Posterior cingulate gyrus (tissue), 11 donors: Measurements from ENCODE around the gene ELN.
"Not testable (repeated sequence)": the region's sequence is repeated elsewhere in the genome, so short reads cannot be mapped to it uniquely, and the experiment has no call there.

Source experiments
- DNase-seq, 10 donors: peaks; one replicate each; pipeline versions ENCODE4 v3.0.0 to v3.0.0-alpha.2; 2020 to 2021; ENCODE audit warnings: mixed read lengths in 3 of 10
- intact Hi-C: fragments of 100-400 bp; cut with DNase I; formaldehyde crosslinking; loops from one replicate; pipeline ENCODE4 v1.15.1; 2023

The ELN gene

DNA sequence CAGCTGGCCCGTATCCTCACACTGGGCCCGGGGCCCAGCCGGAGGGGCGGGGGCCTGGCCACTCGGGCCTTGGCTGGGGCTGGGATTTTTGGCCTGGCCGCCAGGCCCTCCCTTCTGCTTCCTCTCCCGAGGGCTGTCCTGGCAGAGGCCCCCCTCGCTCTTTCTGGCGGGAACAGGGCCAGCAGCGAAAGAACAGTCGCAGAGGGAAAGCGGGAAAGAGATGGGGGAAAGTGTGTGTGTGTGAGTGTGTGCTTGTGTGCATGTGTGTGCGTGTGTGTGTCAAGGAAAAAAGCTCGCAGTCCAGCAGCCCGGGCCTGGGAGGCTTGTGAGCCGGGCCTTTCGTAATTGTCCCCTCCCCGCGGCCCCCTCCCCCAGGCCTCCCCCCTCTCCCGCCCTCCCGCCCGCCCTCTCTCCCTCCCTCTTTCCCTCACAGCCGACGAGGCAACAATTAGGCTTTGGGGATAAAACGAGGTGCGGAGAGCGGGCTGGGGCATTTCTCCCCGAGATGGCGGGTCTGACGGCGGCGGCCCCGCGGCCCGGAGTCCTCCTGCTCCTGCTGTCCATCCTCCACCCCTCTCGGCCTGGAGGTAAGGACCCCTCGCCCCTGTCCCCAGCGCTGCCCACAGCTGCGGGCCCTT lies at the start of gene ELN:
Gene ELN (plus strand): TSS at position 491 of the 638 bp plus-strand sequence. CDS start 15 bp downstream, at position 506.
- DNase-seq: peak in 9 of 10 donors; percentile 42 to 88 (median 61)
- intact Hi-C loops: loop anchor here (2.0 to 5.0 kb wide), 2 partner anchors 46 to 161 kb away; no protein-coding TSS in a partner anchor

DNA sequence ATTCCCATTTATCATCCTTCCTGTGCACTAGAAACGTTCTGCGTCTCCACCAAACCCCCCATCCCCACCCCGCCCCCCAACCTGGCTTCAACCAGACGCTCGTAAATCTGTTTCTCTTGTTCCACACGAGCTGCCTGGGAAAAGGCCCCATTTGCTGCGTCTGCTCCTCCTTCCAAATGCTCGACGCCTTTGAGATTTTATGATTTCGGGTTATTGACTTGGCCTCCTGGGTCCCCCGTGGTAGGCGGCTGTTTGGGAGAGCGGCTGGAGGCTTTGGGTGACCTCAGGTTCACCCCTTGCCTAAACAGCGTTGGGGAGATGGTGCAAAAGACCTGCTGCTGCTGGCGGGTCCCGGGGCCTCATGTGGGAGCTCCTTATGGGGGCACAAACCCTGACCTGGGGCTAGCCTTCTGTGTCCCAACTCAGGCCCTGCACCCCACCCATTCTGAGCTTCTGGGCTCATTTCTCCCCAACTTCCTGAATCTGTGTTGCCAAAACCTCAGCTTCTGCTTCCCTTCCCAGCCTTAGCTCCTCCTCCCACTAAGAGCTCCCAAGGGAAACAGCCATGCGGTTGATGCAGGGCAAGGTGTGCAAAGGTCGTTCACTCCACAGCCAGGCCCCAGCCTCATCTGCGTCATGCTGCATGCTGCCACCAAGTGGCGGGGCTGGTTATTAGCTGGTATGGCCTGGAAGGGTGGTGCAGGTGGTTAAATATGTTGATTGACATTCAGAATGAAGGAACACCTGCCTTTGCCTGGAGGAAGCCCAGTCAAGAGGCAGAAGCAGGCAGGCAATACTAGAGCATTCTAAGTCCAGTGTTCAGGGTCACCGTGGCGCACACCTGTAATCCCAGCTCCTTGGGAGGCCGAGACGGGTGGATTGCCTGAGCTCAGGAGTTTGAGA lies 49.1 kb upstream of the ELN start:
- DNase-seq: peak in 3 of 10 donors; percentile 46 to 78 (median 77)
- intact Hi-C loops: no loop called here

DNA sequence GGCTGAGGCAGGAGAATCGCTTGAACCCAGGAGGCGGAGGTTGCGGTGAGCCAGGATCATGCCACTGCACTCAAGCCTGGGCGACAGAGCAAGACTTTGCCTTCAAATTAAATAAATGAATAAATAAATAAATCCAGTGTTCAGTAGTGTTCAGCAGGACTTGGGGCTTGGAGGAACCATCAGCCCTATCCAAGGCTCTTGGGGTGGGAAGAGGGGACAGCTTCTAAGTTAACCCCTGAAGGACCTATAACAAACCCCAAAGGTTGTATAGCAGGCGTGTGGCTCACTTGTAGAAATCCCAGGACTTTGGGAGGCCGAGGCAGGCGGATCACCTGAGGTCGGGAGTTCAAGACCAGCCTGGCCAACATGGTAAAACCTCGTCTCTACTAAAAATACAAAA lies 48.3 kb upstream of the ELN start:
- intact Hi-C loops: loop anchor here (5.0 kb wide), 1 partner anchor 48 kb away; the partner anchor contains the start of gene ELN
- not testable (repeated sequence) for DNase-seq

DNA sequence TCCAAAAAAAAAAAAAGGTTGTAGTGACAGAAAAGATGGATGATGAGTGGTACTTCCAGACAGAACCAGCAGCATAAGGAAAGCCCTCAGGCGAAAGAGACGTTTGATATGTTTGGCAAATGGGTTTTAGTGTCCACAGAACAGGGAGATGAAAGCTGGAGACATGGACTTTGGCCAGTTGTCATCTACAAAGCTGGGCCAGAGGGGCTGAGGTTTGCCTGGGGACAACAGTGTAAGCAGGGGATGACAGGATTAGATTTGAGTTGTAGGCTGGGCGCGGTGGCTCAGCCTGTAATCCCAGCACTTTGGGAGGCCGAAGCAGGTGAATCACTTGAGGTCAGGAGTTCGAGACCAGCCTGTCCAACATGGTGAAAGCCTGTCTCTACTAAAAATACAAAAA lies 47.8 kb upstream of the ELN start:
- peak in 1 of 10 donors; percentile 17 for DNase-seq
- intact Hi-C loops: loop anchor here (5.0 kb wide), 1 partner anchor 47 kb away; the partner anchor contains the start of gene ELN

DNA sequence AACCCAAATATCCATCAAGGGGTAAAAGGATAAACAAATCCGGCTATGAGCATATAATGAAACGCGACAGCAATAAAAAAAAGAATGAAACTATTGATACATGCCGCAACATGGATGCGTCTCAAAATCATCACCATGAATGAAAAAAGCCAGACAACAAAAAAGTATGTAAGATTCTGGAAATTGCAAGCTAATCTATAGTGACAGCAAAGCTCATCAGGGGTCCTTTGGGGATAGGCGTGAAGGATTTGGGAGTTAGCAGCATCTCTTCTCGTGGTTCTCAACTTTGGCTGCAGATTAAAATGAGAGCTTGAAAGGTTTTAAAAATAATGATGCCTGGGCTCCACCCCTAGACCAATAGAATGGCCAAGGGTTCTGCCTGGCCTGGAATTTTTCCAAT lies 46.0 kb upstream of the ELN start:
- intact Hi-C loops: loop anchor here (5.0 kb wide), 1 partner anchor 45 kb away; the partner anchor contains the start of gene ELN
- DNase-seq: no peak

DNA sequence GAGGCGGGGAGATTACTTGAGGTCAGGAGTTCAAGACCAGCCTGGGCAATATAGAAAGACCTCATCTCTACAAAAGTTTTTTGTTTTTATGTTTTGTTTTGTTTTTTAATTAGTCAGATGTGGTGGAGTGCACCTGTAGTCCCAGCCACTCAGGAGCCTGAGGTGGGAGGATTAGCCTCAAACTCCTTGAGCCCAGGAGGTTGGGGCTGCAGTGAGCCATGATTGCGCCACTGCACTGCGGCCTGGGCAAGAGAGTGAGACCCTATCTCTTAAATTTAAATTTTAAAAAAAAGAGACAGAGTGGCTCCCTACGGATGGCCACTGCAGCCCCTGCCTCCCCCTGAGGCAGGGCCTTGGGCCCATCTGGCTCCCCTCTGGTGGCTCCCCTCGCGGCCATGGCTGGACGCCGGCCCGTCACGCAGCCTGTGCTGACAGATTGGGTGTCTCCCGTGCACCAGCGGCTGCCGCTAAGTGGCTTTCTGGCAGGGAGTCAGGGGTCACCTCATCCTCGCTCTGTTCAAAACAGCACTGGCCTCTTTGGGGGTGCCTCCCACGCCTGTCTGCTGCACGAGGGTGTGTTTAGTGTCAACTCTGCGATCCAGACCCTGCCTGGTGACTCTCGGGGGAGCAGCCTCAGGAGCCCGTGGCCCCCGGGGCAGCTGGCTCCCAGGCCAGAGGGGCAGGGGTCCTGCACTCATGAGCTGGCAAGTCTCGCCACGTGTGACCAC lies 44.4 kb upstream of the ELN start:
- DNase-seq: peak in 2 of 10 donors; percentile 74 to 77

DNA sequence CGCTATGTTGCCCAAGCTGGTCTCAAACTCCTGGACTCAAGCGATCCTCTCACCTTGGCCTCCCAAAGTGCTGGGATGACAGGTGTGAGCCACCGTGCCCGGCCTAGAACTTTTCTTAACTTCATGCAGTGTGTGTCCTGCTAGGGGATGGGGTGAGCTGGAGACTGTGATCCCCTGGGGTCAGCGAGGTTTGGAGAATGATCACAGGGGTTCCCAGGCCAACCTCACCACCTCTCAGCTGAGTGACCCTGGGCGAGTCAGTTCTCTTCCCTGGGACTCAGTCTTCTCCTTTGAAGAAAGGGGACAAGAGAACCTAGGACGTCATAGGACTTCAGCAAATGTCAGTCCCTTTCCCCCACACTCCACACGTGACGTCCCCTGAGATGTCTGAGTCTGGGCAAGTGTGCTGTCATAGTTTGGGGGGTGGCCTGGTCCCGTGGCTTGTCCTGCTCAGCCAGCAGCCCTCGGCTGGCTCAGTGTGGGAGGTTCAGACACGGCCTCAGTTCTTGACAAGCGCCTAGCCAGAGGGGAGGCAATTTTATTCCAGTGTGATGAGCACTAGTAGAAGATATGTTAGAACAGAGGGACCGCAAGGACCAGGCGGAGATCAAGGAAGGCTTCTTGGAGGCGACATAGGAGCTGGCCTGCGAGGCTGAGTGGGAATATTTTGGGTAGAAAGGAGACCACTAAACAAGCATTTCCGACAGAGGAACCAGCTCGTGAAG lies 43.3 kb upstream of the ELN start:
- peak in 3 of 10 donors; percentile 30 to 52 (median 43) for DNase-seq

More for the DNA sequence above, 44.4 kb upstream of the ELN start:
- intact Hi-C loops: loop anchor here (5.0 kb wide), 1 partner anchor 44 kb away; the partner anchor contains the start of gene ELN

DNA sequence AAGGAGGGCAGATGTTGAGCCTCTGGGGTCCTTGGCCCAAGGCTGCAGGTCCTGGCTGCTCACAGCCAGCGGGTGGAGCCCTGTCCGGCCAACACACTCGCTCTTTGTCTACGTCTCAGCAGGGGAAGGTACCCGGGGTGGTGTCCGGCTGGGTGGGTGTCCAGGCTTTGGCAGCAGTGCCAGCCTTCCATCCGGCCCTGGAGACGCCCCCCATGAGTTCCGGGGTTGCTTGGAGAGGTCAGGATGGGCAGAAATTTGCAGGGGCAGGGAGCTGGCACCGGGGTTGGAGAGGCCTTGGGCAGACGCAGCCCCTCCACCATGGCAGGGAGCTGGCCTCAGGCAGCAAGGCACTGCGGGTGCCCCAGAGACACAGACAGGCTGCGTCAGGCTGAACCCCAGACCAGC lies 42.2 kb upstream of the ELN start:
- intact Hi-C loops: no loop called here
- DNase-seq: peak in 2 of 10 donors; percentile 68 to 81

More for the DNA sequence above, 43.3 kb upstream of the ELN start:
- intact Hi-C loops: loop anchor here (5.0 kb wide), 1 partner anchor 43 kb away; the partner anchor contains the start of gene ELN

DNA sequence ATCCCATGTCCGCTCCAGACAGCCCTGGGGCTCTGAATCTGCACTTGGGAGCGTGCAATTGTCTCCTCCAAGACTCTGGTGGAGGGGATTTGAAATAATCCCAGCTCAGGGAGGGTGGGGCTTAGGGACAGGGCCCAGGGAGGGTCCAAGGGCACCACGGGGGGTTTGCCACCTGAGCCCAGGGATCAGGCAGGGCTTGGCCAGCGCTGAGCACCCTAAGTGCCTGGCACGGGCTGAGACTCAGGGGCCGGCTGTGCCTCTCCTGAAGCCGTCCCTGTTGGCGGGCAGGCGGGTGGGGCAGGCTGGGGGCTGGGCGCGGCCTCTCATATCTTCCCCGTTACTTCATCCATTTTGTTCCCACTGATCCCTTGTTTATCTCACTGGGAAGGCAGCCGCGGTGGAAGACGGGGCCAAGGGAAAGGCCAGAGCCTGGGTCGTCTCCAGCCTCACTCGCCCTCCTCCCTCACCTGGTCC lies 41.8 kb upstream of the ELN start:
- peak in 3 of 10 donors; percentile 44 to 67 (median 49) for DNase-seq
- intact Hi-C loops: no loop called here

DNA sequence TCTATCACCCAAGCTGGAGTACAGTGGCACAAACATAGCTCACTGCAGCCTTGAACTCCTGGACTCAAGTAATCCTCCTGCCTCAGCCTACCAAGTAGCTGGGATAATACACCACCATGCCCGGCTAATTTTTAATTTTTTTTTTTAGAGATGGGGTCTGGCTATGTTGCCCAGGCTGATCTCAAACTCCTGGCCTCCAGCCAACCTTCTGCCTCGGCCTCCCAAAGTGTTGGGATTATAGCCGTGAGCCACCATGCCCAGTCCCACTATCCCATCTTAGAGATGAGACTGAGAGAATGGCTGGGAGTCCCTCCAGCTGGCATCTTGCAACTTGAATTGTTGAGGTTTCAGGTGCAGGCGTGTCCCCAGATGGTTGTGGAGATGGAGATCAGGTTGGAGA lies 40.7 kb upstream of the ELN start:
- intact Hi-C loops: no loop called here
- DNase-seq: peak in 3 of 10 donors; percentile 27 to 41 (median 39)

DNA sequence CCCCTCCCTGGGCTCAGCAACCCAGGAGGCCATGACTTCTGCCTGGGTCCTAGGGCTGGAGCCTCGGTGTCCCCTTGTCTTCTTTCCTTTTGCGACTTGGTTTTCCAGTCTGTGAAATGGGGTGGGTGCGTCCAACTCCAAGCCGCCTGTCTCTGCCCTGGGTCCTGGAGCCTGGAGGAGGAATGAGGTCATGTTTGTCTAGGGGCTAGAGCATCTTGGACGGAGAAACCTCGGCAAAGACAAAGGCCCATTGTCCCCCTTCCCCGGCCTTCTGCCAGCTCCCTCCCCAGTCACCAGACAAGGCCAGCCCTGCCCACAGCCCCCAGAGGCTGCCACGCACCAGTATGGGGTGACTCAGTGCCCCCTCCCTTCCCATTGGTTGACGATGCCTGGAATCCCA lies 39.8 kb upstream of the ELN start:
- intact Hi-C loops: no loop called here
- DNase-seq: peak in 8 of 10 donors; percentile 21 to 95 (median 58)

DNA sequence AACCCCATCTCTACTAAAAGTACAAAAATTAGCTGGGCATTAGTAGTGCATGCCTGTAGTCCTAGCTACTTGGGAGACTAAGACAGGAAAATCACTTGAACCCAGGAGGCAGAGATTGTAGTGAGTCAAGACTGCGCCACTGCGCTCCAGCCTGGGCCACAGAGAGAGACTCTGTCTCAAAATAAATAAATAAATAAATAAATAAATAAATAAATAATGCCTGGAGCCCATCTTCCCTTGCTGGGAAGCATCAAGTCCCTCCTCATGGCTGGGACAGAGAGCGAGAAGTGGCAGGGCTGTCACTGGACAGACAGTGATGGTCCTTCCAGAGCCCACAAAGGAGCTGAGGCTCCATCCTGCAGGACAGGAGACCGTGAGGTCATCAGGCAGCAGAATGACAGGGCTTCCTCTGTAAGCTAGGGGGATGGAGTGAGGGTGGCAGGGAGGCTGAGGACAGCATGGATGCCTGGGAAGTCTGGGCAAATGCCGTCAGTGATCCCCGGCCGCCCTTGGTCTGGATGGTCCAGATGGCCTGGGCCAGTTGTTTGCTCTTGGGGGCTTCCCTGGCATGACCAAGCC lies 36.4 kb upstream of the ELN start:
- no peak for DNase-seq
- intact Hi-C loops: no loop called here

DNA sequence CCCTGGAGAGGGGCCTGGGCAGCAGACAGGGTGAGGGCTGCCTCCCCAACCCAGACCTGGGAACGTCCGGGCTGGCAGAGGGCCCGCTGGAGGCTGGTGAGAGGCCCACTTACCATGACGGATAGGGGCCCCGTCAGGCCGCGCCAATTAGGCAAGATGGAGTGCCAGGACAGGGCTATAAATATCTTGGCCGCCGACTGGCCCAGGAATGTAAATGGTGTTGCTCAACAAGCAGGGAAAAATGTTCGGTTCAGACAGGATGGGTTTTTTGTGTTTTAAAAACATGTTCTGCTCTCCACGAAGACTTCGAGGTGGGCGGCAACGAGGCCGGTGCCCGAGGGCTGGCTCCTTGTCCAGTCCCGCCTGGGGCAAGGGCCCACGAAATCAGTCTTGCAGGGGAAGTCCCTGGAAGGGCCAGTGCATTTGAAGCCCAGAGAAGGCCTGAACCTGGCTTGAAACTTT lies 35.8 kb upstream of the ELN start:
- DNase-seq: peak in 1 of 10 donors; percentile 67
- intact Hi-C loops: no loop called here

DNA sequence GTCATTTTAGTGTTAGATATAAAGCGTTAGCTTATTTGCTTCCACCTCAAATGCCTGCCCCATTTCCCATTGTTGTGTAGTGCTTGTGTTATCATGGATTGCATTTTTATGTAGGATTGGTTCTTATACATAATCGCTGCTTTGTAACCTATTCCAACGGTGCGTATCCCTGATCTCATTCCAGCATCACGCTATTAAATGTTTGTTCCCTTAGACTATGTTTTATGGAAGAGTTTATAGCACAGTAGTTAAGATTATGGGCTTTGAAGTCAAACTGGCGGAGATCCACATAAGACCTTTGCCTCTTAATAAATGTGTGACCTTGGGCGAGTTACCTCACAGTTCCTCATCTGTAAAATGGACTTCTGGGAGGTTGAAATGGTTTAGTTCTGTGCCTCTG lies 34.0 kb upstream of the ELN start:
- intact Hi-C loops: no loop called here
- no peak for DNase-seq

DNA sequence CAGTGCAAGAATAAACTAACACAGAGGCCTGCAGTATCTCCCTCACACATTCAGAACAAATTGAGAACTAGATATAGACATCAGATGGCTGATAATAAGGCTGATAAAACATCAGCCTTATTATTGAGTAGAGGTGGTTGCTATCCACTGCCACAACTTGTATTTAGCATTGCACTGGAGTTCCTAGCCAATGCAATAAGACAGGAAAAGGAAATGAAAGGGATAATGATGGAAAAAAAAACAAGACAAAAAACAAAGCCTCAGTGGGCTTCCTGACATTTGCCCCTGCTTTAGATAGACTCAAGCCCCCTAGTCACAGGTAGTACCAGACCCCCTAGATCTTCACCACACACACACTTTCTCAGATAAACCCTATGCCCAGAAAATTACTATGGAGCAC lies 33.2 kb upstream of the ELN start:
- DNase-seq: no peak
- intact Hi-C loops: no loop called here

DNA sequence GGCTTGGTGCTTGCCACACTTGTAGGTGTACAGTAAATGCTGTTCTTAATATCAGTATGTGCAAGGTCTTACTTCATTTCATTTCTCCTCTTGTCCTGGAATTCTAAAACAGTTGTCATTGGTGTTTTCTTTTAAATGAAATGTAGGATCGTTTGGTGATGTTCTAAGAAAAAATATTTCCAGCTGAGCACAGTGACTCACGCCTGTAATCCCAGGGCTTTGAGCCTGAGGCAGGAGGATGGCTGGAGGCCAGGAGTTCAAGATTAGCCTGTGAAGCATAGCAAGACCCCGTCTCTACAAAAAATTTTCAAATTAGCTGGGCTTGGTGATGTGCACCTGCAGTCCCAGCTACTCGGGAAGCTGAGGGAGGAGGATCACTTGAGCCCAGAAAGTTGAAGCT lies 32.6 kb upstream of the ELN start:
- no peak for DNase-seq
- intact Hi-C loops: no loop called here

DNA sequence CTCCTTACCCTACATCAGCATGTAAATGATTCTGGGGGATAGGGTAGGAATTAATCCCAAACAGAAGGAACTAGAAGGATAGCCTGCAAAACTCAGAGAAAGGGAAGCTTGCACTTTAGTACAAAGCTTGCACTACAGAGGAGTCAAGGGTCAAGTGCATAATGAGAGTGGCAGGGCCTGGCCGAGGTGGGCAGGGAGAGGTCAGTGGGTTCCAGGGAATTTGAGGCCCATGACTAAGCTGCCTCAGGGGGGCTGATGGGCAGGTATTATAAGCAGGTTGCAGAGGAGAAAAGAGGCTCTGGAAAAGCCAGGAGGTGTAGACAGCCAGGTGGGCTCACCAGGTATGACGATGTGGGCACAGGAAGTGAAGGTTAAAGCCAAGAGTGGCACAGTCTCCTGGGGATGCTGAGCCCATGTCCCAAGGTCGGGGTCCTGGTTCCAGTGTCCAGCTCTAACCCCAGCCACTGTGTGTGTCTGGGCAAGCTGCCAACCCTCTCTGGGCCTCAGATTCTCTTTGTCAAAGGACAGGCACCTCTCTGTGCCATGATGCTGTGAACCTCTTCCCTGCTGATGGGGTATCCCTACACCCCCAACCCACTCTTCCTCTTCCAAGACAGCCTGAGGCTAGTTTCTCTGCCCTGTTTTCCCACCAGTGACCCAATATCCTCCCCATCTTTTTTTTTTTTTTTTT lies 32.0 kb upstream of the ELN start:
- intact Hi-C loops: no loop called here
- no peak for DNase-seq

DNA sequence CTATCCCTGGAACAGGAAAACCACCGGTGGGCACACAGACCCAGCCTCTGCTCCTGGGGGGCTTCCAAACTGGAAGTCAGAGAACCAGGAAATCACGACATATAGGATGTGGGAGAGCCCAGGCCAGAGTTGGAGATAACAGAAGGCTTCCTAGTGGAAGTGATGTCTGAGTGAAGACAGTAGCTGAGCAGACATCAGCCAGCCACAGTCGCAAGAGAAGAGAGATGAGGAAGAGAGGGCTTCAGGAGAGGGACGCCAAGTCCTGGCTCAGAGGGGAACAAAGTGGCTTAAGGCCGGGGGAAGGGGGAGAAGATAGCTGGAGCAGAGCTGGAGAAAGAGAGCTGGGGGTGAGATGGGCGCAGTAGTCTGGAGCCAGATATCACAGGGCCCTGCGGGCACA lies 30.9 kb upstream of the ELN start:
- no peak for DNase-seq
- intact Hi-C loops: no loop called here
